ENCODE measurements around the gene RBM28.

Gene RBM28

GRCh38 chr7:128358233-128358632 is 14.5 kb upstream of the RBM28 start:
- in situ Hi-C loops (cut with HindIII; ENCODE audit: low sequenced_read_pairs), result no loop called here
- no peak for TF ChIP-seq CTCF (IDR thresholded peaks at IDR 0.05; ENCODE audit: low read depth, low read length)

GRCh38 chr7:128357217-128357613 is 13.5 kb upstream of the RBM28 start:
- no peak overlapping the region for H3K4me3 ChIP-seq (ENCODE audit: low read depth, low read length)
- DNase-seq (ENCODE audit: low read depth, low spot score), result no peak
- in situ Hi-C loops (cut with HindIII; ENCODE audit: low sequenced_read_pairs), result no loop called here
- no peak for TF ChIP-seq CTCF (IDR thresholded peaks at IDR 0.05; ENCODE audit: low read depth, low read length)

More at GRCh38 chr7:128358233-128358632, 14.5 kb upstream of the RBM28 start:
- DNase-seq (ENCODE audit: low read depth, low spot score), result no peak
- no peak overlapping the region for H3K4me3 ChIP-seq (ENCODE audit: low read depth, low read length)

- in situ Hi-C loops (cut with HindIII; ENCODE audit: low sequenced_read_pairs), result no loop called here
- TF ChIP-seq CTCF (IDR thresholded peaks at IDR 0.05; ENCODE audit: low read depth, low read length), result no peak
- no peak overlapping the region for H3K4me3 ChIP-seq (ENCODE audit: low read depth, low read length)
- DNase-seq (ENCODE audit: low read depth, low spot score), result no peak
Measured at GRCh38 chr7:128356546-128357216, 13.0 kb upstream of the RBM28 start.

- TF ChIP-seq CTCF (IDR thresholded peaks at IDR 0.05; ENCODE audit: low read depth, low read length), result no peak
- in situ Hi-C loops (cut with HindIII; ENCODE audit: low sequenced_read_pairs), result no loop called here
Measured at GRCh38 chr7:128353610-128354009, 9.9 kb upstream of the RBM28 start.

GRCh38 chr7:128353189-128353588 is 9.5 kb upstream of the RBM28 start:
- TF ChIP-seq CTCF (IDR thresholded peaks at IDR 0.05; ENCODE audit: low read depth, low read length), result no peak
- DNase-seq (ENCODE audit: low read depth, low spot score), result no peak
- in situ Hi-C loops (cut with HindIII; ENCODE audit: low sequenced_read_pairs), result no loop called here
- no peak overlapping the region for H3K4me3 ChIP-seq (ENCODE audit: low read depth, low read length)

More at GRCh38 chr7:128353610-128354009, 9.9 kb upstream of the RBM28 start:
- DNase-seq (ENCODE audit: low read depth, low spot score), result no peak
- H3K4me3 ChIP-seq (ENCODE audit: low read depth, low read length), result no peak overlapping the region

GRCh38 chr7:128352636-128353035 is 8.9 kb upstream of the RBM28 start:
- no peak for DNase-seq (ENCODE audit: low read depth, low spot score)
- no peak overlapping the region for H3K4me3 ChIP-seq (ENCODE audit: low read depth, low read length)
- in situ Hi-C loops (cut with HindIII; ENCODE audit: low sequenced_read_pairs), result no loop called here
- TF ChIP-seq CTCF (IDR thresholded peaks at IDR 0.05; ENCODE audit: low read depth, low read length), result no peak
